Neural progenitor cell (in vitro differentiated cells): ENCODE measurements around the gene ATXN1. TPM values are rescaled to one million over a fixed set of nuclear protein-coding genes. Genes with fewer than 3 reads are reported as not detected.
A peak's percentile ranks its signal among the peaks of the same experiment; 100 is the strongest.

Source experiments
- DNase-seq: peaks from one replicate; pipeline ENCODE4 v3.0.0-alpha.2; 2016; ENCODE audit warnings: low spot score
- H2AFZ ChIP-seq: fragments of 200-600 bp; sonication (generic); replicated peaks from 2 replicates; pipeline ENCODE4 v1.6.1; 2016; ENCODE audit warnings: antibody characterized with exemption
- H3F3A ChIP-seq: fragments of 200-600 bp; sonication (generic); 2 replicates; pipeline ENCODE4 v1.6.1; 2016; ENCODE audit warnings: antibody characterized with exemption, low read depth
- H3K27ac ChIP-seq: fragments of 200-600 bp; sonication (generic); 2 replicates; pipeline ENCODE4 v1.5.1; 2016; ENCODE audit warnings: mild to moderate bottlenecking
- H3K27me3 ChIP-seq: fragments of 200-600 bp; sonication (generic); 2 replicates; pipeline ENCODE4 v1.6.1; 2016; ENCODE audit warnings: mild to moderate bottlenecking, moderate library complexity
- H3K36me3 ChIP-seq: fragments of 200-600 bp; sonication (generic); 2 replicates; pipeline ENCODE4 v1.5.1; 2016
- H3K4me1 ChIP-seq: fragments of 200-600 bp; sonication (generic); 2 replicates; pipeline ENCODE4 v1.6.1; 2016; ENCODE audit warnings: mixed run types
- H3K4me2 ChIP-seq: fragments of 200-600 bp; sonication (generic); 2 replicates; pipeline ENCODE4 v1.6.1; 2016
- H3K4me3 ChIP-seq: fragments of 200-600 bp; sonication (generic); 2 replicates; pipeline ENCODE4 v1.5.1; 2016
- H3K79me2 ChIP-seq: fragments of 200-600 bp; sonication (generic); 2 replicates; pipeline ENCODE4 v1.6.1; 2016; ENCODE audit warnings: low read depth
- H3K9ac ChIP-seq: fragments of 200-600 bp; sonication (generic); 2 replicates; pipeline ENCODE4 v1.6.1; 2016
- H3K9me3 ChIP-seq: fragments of 200-600 bp; sonication (generic); 2 replicates; pipeline ENCODE4 v1.5.1; 2016; ENCODE audit warnings: low read depth
- H4K20me1 ChIP-seq: fragments of 200-600 bp; sonication (generic); 2 replicates; pipeline ENCODE4 v1.6.1; 2016; ENCODE audit warnings: low read depth
- H3K27ac Mint-ChIP-seq: 3 replicates; pipeline ENCODE4 v1.8.0; 2021; ENCODE audit warnings: mixed read lengths
- H3K27me3 Mint-ChIP-seq: 2 replicates; pipeline ENCODE4 v1.8.0; 2022; ENCODE audit warnings: low read depth, mild to moderate bottlenecking, inconsistent platforms, moderate library complexity, mixed read lengths; ENCODE audit not compliant: insufficient read depth
- H3K36me3 Mint-ChIP-seq: 3 replicates; pipeline ENCODE4 v1.8.0; 2021; ENCODE audit warnings: mixed read lengths
- H3K4me1 Mint-ChIP-seq: 3 replicates; pipeline ENCODE4 v1.8.0; 2021; ENCODE audit warnings: mixed read lengths
- H3K4me3 Mint-ChIP-seq: 3 replicates; pipeline ENCODE4 v1.8.0; 2021; ENCODE audit warnings: mild to moderate bottlenecking, moderate library complexity, mixed read lengths
- H3K9me3 Mint-ChIP-seq: 3 replicates; pipeline ENCODE4 v1.8.0; 2020; ENCODE audit warnings: mixed read lengths
- CTCF ChIP-seq: fragments of 200-600 bp; sonication (generic); IDR thresholded peaks from 2 replicates; pipeline ENCODE4 v1.5.1; 2017; ENCODE audit warnings: antibody characterized with exemption, mild to moderate bottlenecking
- EZH2 ChIP-seq: fragments of 200-600 bp; sonication (generic); IDR thresholded peaks from 2 replicates; pipeline ENCODE4 v1.6.1; 2017; ENCODE audit warnings: antibody characterized with exemption, mild to moderate bottlenecking, moderate library complexity
- EZH2phosphoT487 ChIP-seq: fragments of 200-600 bp; sonication (generic); IDR thresholded peaks from 2 replicates; pipeline ENCODE4 v1.6.1; 2017; ENCODE audit warnings: antibody characterized with exemption
- total RNA-seq: library from RNA; depleted of rRNA; stranded (reverse); fragments of >200 nt; gene quantifications from 2 replicates; pipeline ENCODE4 v1.2.3, GENCODE V29; 2015; ENCODE audit warnings: low replicate concordance

Gene ATXN1
- total RNA-seq, 1 donor from 2014 or later = 3.6 TPM

GRCh38 chr6:16659466-16660156, 101.6 kb downstream of the ATXN1 start:
- H3K4me3 ChIP-seq = no peak overlapping the region
- H3K27me3 Mint-ChIP-seq = no peaks in the 10 kb centered on the region
- no peak for TF ChIP-seq EZH2
- no peak for TF ChIP-seq CTCF
- no peak for TF ChIP-seq EZH2phosphoT487
- H3K9me3 Mint-ChIP-seq = peaks cover 2% of the 10 kb centered on the region
- H3F3A ChIP-seq = no peaks in the 10 kb centered on the region
- H4K20me1 ChIP-seq = no peaks in the 10 kb centered on the region
- H3K4me1 ChIP-seq = peaks cover 17% of the 10 kb centered on the region
- DNase-seq = no peak
- no peaks in the 10 kb centered on the region for H3K79me2 ChIP-seq
- no peak overlapping the region for H3K4me2 ChIP-seq
- no peak overlapping the region for H3K9ac ChIP-seq
- no peaks in the 10 kb centered on the region for H3K27me3 ChIP-seq
- H3K27ac ChIP-seq = no peak overlapping the region
- peaks cover 14% of the 10 kb centered on the region for H3K4me1 Mint-ChIP-seq
- no peaks in the 10 kb centered on the region for H3K36me3 Mint-ChIP-seq
- H3K36me3 ChIP-seq = no peaks in the 10 kb centered on the region
- H3K27ac Mint-ChIP-seq = no peak overlapping the region
- no peak overlapping the region for H2AFZ ChIP-seq
- no peak overlapping the region for H3K4me3 Mint-ChIP-seq
- H3K9me3 ChIP-seq = no peaks in the 10 kb centered on the region

GRCh38 chr6:16658348-16659034, 102.8 kb downstream of the ATXN1 start:
- Mint-ChIP-seq H3K9me3 (peaks cover 2% of the 10 kb centered on the region), H3K27me3 (no peaks in the 10 kb centered on the region), H3K27ac (no peak overlapping the region), H3K4me3 (no peak overlapping the region), H3K4me1 (peaks cover 14% of the 10 kb centered on the region), H3K36me3 (no peaks in the 10 kb centered on the region)
- Histone ChIP-seq H3K27ac (no peak overlapping the region), H3K27me3 (no peaks in the 10 kb centered on the region), H2AFZ (no peak overlapping the region), H3K4me3 (no peak overlapping the region), H3K79me2 (no peaks in the 10 kb centered on the region), H3K9ac (no peak overlapping the region), H3K4me2 (no peak overlapping the region), H3K9me3 (no peaks in the 10 kb centered on the region), H4K20me1 (no peaks in the 10 kb centered on the region), H3F3A (no peaks in the 10 kb centered on the region), H3K4me1 (peaks cover 18% of the 10 kb centered on the region), H3K36me3 (no peaks in the 10 kb centered on the region)
- TF ChIP-seq EZH2 = no peak
- TF ChIP-seq EZH2phosphoT487 = no peak
- no peak for TF ChIP-seq CTCF
- peak; percentile 14 for DNase-seq

- H3K9me3 Mint-ChIP-seq = peaks cover 2% of the 10 kb centered on the region
- no peak for DNase-seq
- TF ChIP-seq EZH2 (no peak), CTCF (no peak), EZH2phosphoT487 (no peak)
- H3K79me2 ChIP-seq = no peaks in the 10 kb centered on the region
- no peak overlapping the region for H3K27ac ChIP-seq
- H2AFZ ChIP-seq = no peak overlapping the region
- peaks cover 2% of the 10 kb centered on the region for H3K27me3 Mint-ChIP-seq
- H3K4me3 ChIP-seq = no peak overlapping the region
- no peak overlapping the region for H3K27ac Mint-ChIP-seq
- H3K4me1 Mint-ChIP-seq = peaks cover 14% of the 10 kb centered on the region
- H3K36me3 ChIP-seq = no peaks in the 10 kb centered on the region
- no peak overlapping the region for H3K9ac ChIP-seq
- H3K4me2 ChIP-seq = no peak overlapping the region
- H3K9me3 ChIP-seq = no peaks in the 10 kb centered on the region
- no peaks in the 10 kb centered on the region for H3K36me3 Mint-ChIP-seq
- peaks cover 18% of the 10 kb centered on the region for H3K4me1 ChIP-seq
- H3K27me3 ChIP-seq = no peaks in the 10 kb centered on the region
- H4K20me1 ChIP-seq = no peaks in the 10 kb centered on the region
- H3K4me3 Mint-ChIP-seq = no peak overlapping the region
- H3F3A ChIP-seq = no peaks in the 10 kb centered on the region
Measured at GRCh38 chr6:16657768-16658167, 103.5 kb downstream of the ATXN1 start.
